Left lung (tissue), 10 donors: ENCODE data around the gene ICAM3. TPM values are rescaled to one million over a fixed set of nuclear protein-coding genes. Genes with fewer than 3 reads are reported as not detected.
"Not testable (repeated sequence)": the region's sequence is repeated elsewhere in the genome, so short reads cannot be mapped to it uniquely, and the experiment has no call there.

Source experiments
- ATAC-seq: fragments of 200-7000 bp; cut with Tn5 transposase; one replicate; pipeline ENCODE4 v1.9.1; 2020; ENCODE audit warnings: moderate library complexity
- DNase-seq, 4 donors: peaks; one replicate each; pipeline ENCODE4 v3.0.0-alpha.2; 2013 to 2020
- H3K27ac ChIP-seq, 2 donors: fragments of 200-600 bp; sonication (generic) in 1 of 2; one replicate each; pipeline versions ENCODE4 v1.5.0 to v1.8.0; 2020 to 2021
- H3K27me3 ChIP-seq, 2 donors: fragments of 200-600 bp; sonication (generic) in 1 of 2; one replicate each; pipeline versions ENCODE4 v1.5.0 to v1.8.0; 2020 to 2021
- H3K36me3 ChIP-seq, 2 donors: fragments of 200-600 bp; sonication (generic) in 1 of 2; one replicate each; pipeline versions ENCODE4 v1.5.0 to v1.8.0; 2020 to 2021
- H3K4me1 ChIP-seq, 2 donors: fragments of 200-600 bp; one replicate each; pipeline ENCODE4 v1.8.0; 2021
- H3K4me3 ChIP-seq, 2 donors: fragments of 200-600 bp; sonication (generic) in 1 of 2; one replicate each; pipeline versions ENCODE4 v1.5.0 to v1.8.0; 2020 to 2021; ENCODE audit warnings: mild to moderate bottlenecking in 1 of 2
- H3K9me3 ChIP-seq, 2 donors: fragments of 200-600 bp; sonication (generic) in 1 of 2; one replicate each; pipeline versions ENCODE4 v1.5.0 to v1.8.0; 2020 to 2021
- CTCF ChIP-seq, 2 donors: fragments of 200-600 bp; sonication (generic) in 1 of 2; IDR thresholded peaks; one replicate each; pipeline versions ENCODE4 v1.5.0 to v1.8.0; 2021; ENCODE audit warnings: antibody characterized with exemption in 2 of 2
- intact Hi-C, 2 donors: fragments of 100-400 bp; cut with DNase I; formaldehyde crosslinking; loops; one replicate each; pipeline versions ENCODE4 v1.11.2 to v1.14.2; 2022
- polyA plus RNA-seq, 6 donors: library from polyadenylated mRNA; unstranded; fragments of 120-200 nt; gene quantifications; one replicate each; pipeline ENCODE4 v1.2.1, GENCODE V29; 2013; ENCODE audit not compliant: insufficient read length in 6 of 6
- total RNA-seq, 2 donors: library from RNA; stranded (reverse); fragmentation: NEBNext Ultra II Directional; extraction: Animal tissue kit (Norgen Biotek cat#: 25700); gene quantifications; one replicate each; pipeline ENCODE4 v1.2.1, GENCODE V29; 2021
- donor health status: DM: no; HTN: yes; CAD: no.
- donor health status: DM: no; HTN: no; CAD: no.

Gene ICAM3
- total and polyA plus RNA-seq, 8 donors, result 8.8 to 44.8 (median 11.7) TPM

GRCh38 chr19:10368101-10368803 is 28.8 kb upstream of the ICAM3 start:
- no peaks in the 10 kb centered on the region for H3K27me3 ChIP-seq
- H3K4me1 ChIP-seq, result peaks cover 0 to 12% of the 10 kb centered on the region in 2 donors
- DNase-seq (no peak), ATAC-seq (no peak)
- H3K4me3 ChIP-seq, result no peak overlapping the region
- H3K36me3 ChIP-seq, result peaks cover 0 to 93% of the 10 kb centered on the region in 2 donors
- no peaks in the 10 kb centered on the region for H3K9me3 ChIP-seq
- intact Hi-C loops, result no loop called here
- TF ChIP-seq CTCF (IDR thresholded peaks at IDR 0.05), result no peak
- no peak overlapping the region for H3K27ac ChIP-seq

GRCh38 chr19:10366950-10367512 is 27.6 kb upstream of the ICAM3 start:
- DNase-seq, H3K4me3 ChIP-seq, H3K9me3 ChIP-seq, H3K27ac ChIP-seq, intact Hi-C loops, ATAC-seq, H3K27me3 ChIP-seq, H3K4me1 ChIP-seq: not testable (repeated sequence)
- H3K36me3 ChIP-seq, result peaks cover 0 to 98% of the 10 kb centered on the region in 2 donors

- no peak for DNase-seq
- no peak overlapping the region for H3K27ac ChIP-seq
- intact Hi-C loops, result no loop called here
- ATAC-seq, result no peak
- peaks cover 0 to 100% of the 10 kb centered on the region in 2 donors for H3K36me3 ChIP-seq
- H3K4me3 ChIP-seq, result no peak overlapping the region
- TF ChIP-seq CTCF (IDR thresholded peaks at IDR 0.05), result no peak
- H3K9me3 ChIP-seq, result no peaks in the 10 kb centered on the region
- H3K27me3 ChIP-seq, result no peaks in the 10 kb centered on the region
- no peaks in the 10 kb centered on the region for H3K4me1 ChIP-seq
Measured at GRCh38 chr19:10365518-10365917, 26.1 kb upstream of the ICAM3 start.

GRCh38 chr19:10364644-10365043 is 25.2 kb upstream of the ICAM3 start:
- intact Hi-C loops, result no loop called here
- no peak for DNase-seq
- H3K36me3 ChIP-seq, result peaks cover 0 to 100% of the 10 kb centered on the region in 2 donors

GRCh38 chr19:10363789-10364281 is 24.4 kb upstream of the ICAM3 start:
- H3K27ac ChIP-seq, result no peak overlapping the region
- H3K27me3 ChIP-seq, result no peaks in the 10 kb centered on the region
- TF ChIP-seq CTCF (IDR thresholded peaks at IDR 0.05), result no peak
- H3K36me3 ChIP-seq, result peaks cover 0 to 100% of the 10 kb centered on the region in 2 donors
- DNase-seq (no peak), ATAC-seq (no peak)
- no peak overlapping the region for H3K4me3 ChIP-seq
- no peaks in the 10 kb centered on the region for H3K4me1 ChIP-seq
- no peaks in the 10 kb centered on the region for H3K9me3 ChIP-seq
- intact Hi-C loops, result no loop called here

More at GRCh38 chr19:10364644-10365043, 25.2 kb upstream of the ICAM3 start:
- Histone ChIP-seq H3K4me1 (no peaks in the 10 kb centered on the region), H3K27me3 (no peaks in the 10 kb centered on the region), H3K27ac (no peak overlapping the region), H3K9me3 (no peaks in the 10 kb centered on the region), H3K4me3 (no peak overlapping the region)
- no peak for TF ChIP-seq CTCF (IDR thresholded peaks at IDR 0.05)
- no peak for ATAC-seq
